Coronary artery (tissue), 2 donors: Measurements from ENCODE around the gene CYP27C1.

ENCODE experiments used
- DNase-seq: peaks from one replicate; pipeline ENCODE4 v3.0.0-alpha.2; 2017; ENCODE audit warnings: low spot score
- H3K27ac ChIP-seq, 2 donors: fragments of 200-600 bp; sonication (generic); one replicate each; pipeline ENCODE4 v1.5.1; 2016 to 2019
- H3K4me3 ChIP-seq: fragments of 200-600 bp; sonication (generic); 2 replicates; pipeline ENCODE4 v1.5.1; 2016; ENCODE audit warnings: mild to moderate bottlenecking, moderate library complexity
- CTCF ChIP-seq: fragments of 200-600 bp; sonication (generic); IDR thresholded peaks from one replicate; pipeline ENCODE4 v1.5.1; 2019; ENCODE audit warnings: antibody characterized with exemption

The CYP27C1 gene

DNA sequence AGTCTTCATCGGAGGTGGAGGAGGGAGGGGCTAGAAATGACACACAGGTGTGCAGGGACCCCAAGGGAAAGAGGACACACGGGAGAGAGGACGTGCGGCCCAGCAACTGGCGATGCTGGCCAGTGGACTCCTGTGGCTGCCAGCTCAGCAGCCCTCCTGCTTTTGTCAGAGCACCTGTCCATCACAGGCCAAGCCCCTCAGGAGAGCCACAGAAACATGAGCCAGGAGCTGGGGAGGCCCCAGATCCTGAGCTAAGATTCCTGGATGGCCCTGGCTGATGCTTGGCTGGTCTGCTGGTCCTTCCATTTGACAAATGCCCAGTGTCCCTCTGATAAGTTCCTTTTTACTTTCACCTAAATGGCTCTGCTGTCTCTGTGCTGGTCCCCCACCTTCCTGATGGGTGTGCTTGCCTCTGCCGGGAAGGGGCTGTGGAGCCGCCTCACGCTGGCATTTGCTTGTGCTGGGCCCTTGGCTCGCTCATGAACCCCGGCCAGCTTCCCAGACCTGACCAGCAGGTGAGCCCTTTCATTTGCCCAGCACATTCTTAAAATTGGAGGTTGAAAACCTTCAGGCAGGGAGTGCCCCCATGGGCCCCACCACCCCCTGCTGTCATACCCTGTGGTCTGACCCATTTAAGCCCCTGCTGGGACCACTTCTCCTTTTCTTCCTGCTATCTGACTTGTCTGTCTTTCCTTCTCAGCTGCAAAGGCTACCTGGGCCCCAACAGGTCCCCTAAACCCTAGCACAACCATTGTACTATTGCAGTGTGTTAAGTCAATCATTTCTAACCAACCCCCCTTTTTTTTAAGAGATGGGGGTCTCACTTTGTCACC lies 37.3 kb downstream of the CYP27C1 start:
- no peak for TF ChIP-seq CTCF
- Histone ChIP-seq H3K27ac (no peak overlapping the region), H3K4me3 (no peak overlapping the region)
- peak; percentile 56 for DNase-seq

DNA sequence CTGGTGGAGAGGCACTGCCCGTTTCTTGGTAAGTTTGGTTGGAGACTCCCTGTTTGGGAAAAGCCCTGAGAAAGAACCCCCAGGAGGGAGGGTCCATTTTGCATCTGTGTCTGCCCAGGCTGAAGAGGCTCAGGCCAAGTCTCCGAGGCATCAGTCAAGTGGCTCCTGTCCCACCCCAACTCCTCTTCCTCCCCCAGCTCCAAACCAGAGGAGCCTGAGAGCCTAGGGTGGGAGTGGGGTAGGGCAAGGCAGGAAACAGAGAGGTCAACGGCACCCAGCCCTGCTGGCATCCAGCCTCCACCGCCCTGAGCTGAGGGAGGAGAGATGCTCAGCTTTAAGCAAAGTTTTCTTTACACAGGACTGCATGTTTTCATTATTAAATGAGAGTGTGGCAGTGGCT lies 38.2 kb downstream of the CYP27C1 start:
- no peak overlapping the region for H3K4me3 ChIP-seq
- TF ChIP-seq CTCF = no peak
- peak; percentile 64 for DNase-seq

DNA sequence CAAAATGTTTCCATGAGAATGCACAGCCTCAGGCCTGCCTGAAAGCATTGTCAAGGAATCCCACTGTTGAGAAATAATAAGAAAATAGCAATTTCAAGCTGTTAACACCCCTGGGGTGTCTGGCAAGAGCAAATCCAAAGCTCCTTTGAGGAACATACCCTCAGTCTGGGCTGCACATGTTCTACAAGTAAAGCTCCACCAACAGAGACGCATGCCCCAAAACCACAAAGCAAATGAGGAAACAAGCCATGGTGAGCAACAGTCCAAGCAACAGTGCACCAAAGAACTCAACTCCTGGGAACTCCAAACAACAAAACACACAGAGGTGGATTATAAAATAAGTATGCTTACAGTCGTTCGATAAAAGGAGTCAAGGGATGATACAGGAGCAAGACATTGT lies 40.3 kb downstream of the CYP27C1 start:
- H3K4me3 ChIP-seq = no peak overlapping the region
- peak; percentile 17 for DNase-seq

More for the DNA sequence above, 38.2 kb downstream of the CYP27C1 start:
- H3K27ac ChIP-seq = no peak overlapping the region

DNA sequence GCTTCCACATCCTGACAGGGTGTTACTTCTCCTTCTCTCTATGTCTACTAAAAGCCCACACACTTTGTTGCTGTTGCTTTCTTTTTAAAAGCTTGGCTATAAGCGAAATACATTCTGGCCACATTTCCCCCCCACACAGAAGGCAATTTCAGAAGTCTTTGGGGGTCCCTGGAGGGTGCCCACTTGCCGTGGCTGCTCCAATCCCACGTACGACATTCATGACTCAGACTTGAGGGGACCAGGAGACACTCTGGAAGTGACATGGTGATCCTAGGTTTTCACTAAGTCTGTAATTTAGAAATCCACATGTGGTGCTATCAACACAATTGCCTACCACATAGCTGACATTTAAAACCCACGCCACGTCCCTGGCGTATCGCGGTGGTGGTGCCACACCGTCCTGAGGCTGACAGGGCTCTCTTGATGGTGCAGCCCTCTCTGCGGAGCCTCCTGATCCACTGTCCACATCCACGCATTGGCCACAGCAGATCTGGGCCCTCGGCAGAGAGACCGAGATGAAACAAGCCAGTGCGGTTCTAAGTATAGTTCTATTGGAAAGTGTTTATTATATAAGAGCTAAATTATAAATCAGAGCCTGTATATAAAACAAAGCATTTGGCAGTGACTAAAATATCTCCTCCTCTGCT lies 42.4 kb downstream of the CYP27C1 start:
- peak; percentile 55 for DNase-seq
- no peak overlapping the region for H3K4me3 ChIP-seq
- TF ChIP-seq CTCF = no peak
- no peak overlapping the region for H3K27ac ChIP-seq

More for the DNA sequence above, 40.3 kb downstream of the CYP27C1 start:
- no peak for TF ChIP-seq CTCF
- no peak overlapping the region for H3K27ac ChIP-seq

- TF ChIP-seq CTCF = no peak
- DNase-seq = peak; percentile 78
- peak overlapping the region; percentile 10 for H3K4me3 ChIP-seq
Observed at GRCh38 chr2:127176371-127177311, 43.5 kb downstream of the CYP27C1 start.

DNA sequence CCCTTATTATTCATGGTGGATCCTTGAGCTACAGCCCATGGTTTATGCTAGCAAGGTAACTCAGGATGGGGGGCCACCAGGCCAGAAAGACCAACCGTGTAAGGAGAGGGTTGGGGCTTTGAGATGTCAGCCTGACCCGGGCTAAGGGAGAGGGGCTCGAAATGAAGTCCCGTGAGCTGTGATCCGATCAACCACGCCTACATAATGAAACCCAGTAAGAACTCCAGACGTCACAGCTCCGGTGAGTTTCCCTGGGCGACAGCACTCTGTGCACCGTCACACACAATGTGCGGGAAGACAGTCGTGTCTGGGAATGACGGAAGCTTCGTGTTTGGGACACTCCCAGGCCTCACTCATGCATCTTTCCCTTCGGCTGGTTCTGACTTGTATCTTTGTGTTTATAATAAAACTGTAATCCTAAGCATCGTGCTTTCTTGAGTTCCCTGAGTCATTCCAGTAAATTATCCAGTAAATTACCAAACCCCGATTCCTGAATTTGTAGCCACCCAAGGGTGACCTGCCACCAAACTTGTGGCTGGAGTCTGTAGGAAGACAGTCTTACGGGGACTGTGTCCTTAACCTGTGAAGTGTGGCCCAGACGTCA lies 44.2 kb downstream of the CYP27C1 start:
- H3K27ac ChIP-seq = peak overlapping the region in 1 of 2 donors; percentile 47
- no peak for TF ChIP-seq CTCF
- DNase-seq = peak; percentile 74
- peak overlapping the region; percentile 10 for H3K4me3 ChIP-seq

More at GRCh38 chr2:127176371-127177311, 43.5 kb downstream of the CYP27C1 start:
- peak overlapping the region in 1 of 2 donors; percentile 47 for H3K27ac ChIP-seq
